DMS79 treated with DMSO at 0.1 percent for 48 hours (cell line): ENCODE data around the gene CDON.
"Not testable (repeated sequence)": the region's sequence is repeated elsewhere in the genome, so short reads cannot be mapped to it uniquely, and the experiment has no call there.

Source experiments
- DNase-seq: peaks from one replicate; lab custom pipeline; 2025; lab: John Stamatoyannopoulos, UW

The CDON gene

DNA sequence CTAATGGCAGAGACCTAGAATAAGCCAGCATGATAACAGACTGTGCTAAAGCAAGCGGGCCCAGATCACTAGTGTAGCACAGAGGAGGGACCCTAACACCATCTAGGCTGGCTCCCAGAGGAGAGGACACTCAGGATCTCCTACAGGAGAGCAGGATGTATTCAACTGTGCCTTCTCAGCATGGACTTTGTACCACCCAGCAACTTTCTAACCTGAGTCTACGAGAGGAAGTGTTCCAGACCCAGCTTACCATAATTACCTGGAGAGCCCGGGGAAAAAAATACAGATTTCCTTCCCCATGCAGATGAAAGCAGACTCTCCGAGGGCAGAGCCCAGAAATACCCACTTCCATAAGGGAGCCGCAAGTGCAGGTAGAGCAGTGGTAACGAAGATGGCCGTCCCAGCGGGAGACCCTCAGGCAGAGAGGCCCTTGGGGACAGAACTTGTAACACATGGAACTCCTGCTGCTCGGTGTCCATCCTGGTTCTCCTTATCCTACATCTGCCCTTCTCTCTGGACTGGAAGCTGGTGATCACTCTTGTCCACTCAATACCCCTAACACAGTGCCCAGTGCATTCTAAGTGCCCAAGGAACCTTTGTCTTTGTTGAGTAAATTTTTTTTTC, 138.2 kb downstream of the CDON start:
- no peak for DNase-seq

DNA sequence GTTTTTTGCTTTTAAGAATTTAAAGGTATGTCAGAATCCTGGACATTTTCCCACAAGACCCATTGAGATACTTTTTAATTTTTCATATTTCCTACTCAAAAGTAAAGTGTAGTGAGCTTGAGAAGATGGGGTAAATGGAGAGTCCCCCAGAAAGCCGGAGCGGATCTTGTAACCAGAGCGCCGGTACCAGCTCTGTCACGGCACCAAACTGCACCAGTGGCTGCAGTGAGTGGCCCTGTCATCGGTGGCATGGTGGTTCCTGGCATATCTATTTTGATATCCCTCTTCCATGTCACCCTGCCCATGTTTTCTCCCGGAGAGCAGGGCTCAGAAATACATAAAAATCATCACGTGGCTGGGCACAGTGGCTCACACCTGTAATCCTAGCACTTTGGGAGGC, 139.0 kb downstream of the CDON start:
- no peak for DNase-seq

- DNase-seq, result peak; percentile 84
Observed at GRCh38 chr11:125923012-125923579, 139.6 kb downstream of the CDON start.

DNA sequence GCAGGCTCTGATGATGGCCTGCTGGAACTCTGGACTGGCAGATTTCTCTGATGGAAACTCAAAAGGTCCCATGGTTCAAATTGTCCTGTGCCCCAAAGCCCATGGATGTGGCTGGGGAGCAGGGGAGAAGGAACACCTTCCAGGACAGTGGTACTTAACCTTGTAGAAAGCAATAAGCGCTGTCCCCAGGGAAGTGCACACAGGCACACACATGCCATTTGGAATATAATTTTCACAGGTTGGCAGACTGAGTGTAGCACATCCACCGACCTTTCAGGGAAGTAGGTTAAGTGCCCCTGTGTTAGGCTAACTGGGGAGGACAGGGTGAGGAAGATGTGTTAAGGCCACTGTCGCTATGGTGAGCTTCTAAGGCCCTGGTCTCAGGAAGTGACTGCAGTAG, 140.5 kb downstream of the CDON start:
- DNase-seq, result no peak

DNA sequence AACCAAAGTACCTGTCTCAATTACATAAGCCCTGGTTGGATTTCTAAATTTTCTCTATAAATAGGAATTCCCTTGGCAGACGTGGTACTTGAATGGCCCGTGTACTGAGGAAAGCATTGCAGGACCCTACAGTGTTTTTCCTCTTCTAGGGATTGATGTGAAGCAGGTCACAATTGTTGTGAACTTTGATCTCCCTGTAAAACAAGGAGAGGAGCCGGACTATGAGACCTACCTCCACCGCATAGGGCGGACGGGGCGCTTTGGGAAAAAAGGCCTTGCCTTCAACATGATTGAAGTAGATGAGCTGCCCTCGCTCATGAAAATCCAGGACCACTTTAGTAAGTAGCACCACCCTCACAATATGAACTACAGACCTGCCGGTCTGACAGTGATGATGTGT, 141.6 kb downstream of the CDON start:
- no peak for DNase-seq

- DNase-seq, result no peak
Observed at GRCh38 chr11:125918140-125918840, 144.4 kb downstream of the CDON start.

- DNase-seq, result no peak
Observed at GRCh38 chr11:125916683-125917347, 145.9 kb downstream of the CDON start.

DNA sequence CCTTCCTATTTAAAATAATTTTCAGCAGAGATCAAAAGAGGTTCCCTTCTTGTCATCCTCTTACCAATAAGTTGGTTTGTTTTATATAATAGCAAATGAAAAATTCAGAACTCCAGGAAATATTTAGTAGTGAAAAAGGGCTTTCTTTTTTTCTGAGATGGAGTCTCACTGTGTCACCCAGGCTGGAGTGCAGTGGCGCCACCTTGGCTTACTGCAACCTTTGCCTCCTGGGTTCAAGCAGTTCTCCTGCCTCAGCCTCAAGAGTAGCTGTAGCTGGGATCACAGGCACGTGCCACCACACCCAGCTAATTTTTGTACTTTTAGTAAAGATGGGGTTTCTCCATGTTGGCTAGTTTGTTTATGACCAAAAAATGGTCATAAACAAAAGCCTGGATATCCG, 148.1 kb downstream of the CDON start:
- DNase-seq, result not testable (repeated sequence)

- DNase-seq, result no peak
Observed at GRCh38 chr11:125910226-125910849, 152.3 kb downstream of the CDON start.
